Mesenchymal stem cell (in vitro differentiated cells and primary cell): ENCODE data around the gene ZNF740.

Experiments used
- DNase-seq: peaks from one replicate; pipeline ENCODE4 v3.0.0-alpha.2; 2013
- H2AFZ ChIP-seq: one replicate; pipeline ENCODE4 v1.6.1; 2013; ENCODE audit warnings: low read depth, mild to moderate bottlenecking, control low read depth, inconsistent platforms, low read length, moderate library complexity
- H2AK5ac ChIP-seq: 2 replicates; pipeline ENCODE4 v1.6.1; 2013; ENCODE audit warnings: low read length, moderate library complexity, mild to moderate bottlenecking, inconsistent platforms; ENCODE audit not compliant: severe bottlenecking
- H2BK120ac ChIP-seq: one replicate; pipeline ENCODE4 v1.6.1; 2013; ENCODE audit warnings: low read depth, mild to moderate bottlenecking, inconsistent platforms, low read length, moderate library complexity
- H2BK12ac ChIP-seq, 2 experiments: one replicate each; pipeline ENCODE4 v1.6.1; 2013; ENCODE audit warnings: inconsistent platforms in 2 of 2, low read length in 2 of 2, mild to moderate bottlenecking in 2 of 2, moderate library complexity in 2 of 2, control low read depth in 1 of 2
- H2BK15ac ChIP-seq: one replicate; pipeline ENCODE4 v1.6.1; 2013; ENCODE audit warnings: mild to moderate bottlenecking, low read depth, inconsistent platforms; ENCODE audit not compliant: poor library complexity, severe bottlenecking
- H2BK5ac ChIP-seq: 2 replicates; pipeline ENCODE4 v1.6.1; 2013; ENCODE audit warnings: low read depth, mild to moderate bottlenecking, low read length, control low read depth, inconsistent platforms; ENCODE audit not compliant: poor library complexity, severe bottlenecking
- H3K14ac ChIP-seq, 2 experiments: one replicate each; pipeline ENCODE4 v1.6.1; 2013; ENCODE audit warnings: inconsistent platforms in 2 of 2, low read length in 2 of 2, control low read depth in 1 of 2, mild to moderate bottlenecking in 1 of 2, moderate library complexity in 1 of 2
- H3K18ac ChIP-seq, 2 experiments: one replicate each; pipeline ENCODE4 v1.6.1; 2013; ENCODE audit warnings: inconsistent platforms in 2 of 2, low read length in 2 of 2, control low read depth in 1 of 2, low read depth in 1 of 2, mild to moderate bottlenecking in 1 of 2
- H3K23ac ChIP-seq, 2 experiments: one replicate each; pipeline ENCODE4 v1.6.1; 2013; ENCODE audit warnings: inconsistent platforms in 2 of 2, low read length in 2 of 2, mild to moderate bottlenecking in 2 of 2, moderate library complexity in 2 of 2, control low read depth in 1 of 2
- H3K27ac ChIP-seq: 2 replicates; pipeline ENCODE4 v1.5.1; 2013; ENCODE audit warnings: mild to moderate bottlenecking, moderate library complexity, low read length, control low read depth, inconsistent platforms; ENCODE audit not compliant: poor library complexity, severe bottlenecking
- H3K27me3 ChIP-seq, 2 experiments: 2 replicates each; pipeline versions ENCODE4 v1.6.1 to v1.7.0; 2013; ENCODE audit warnings: low read length in 2 of 2, mild to moderate bottlenecking in 2 of 2, moderate library complexity in 2 of 2, control low read depth in 1 of 2, inconsistent platforms in 1 of 2; ENCODE audit not compliant: control insufficient read depth in 1 of 2, insufficient read depth in 1 of 2
- H3K36me3 ChIP-seq, 2 experiments: 2 replicates each; pipeline versions ENCODE4 v1.6.1 to v1.7.0; 2013; ENCODE audit warnings: low read length in 2 of 2, control low read depth in 1 of 2, inconsistent platforms in 1 of 2, low read depth in 1 of 2, mild to moderate bottlenecking in 1 of 2; ENCODE audit not compliant: insufficient read depth in 2 of 2, control insufficient read depth in 1 of 2
- H3K4ac ChIP-seq, 2 experiments: one replicate each; pipeline ENCODE4 v1.6.1; 2013; ENCODE audit warnings: inconsistent platforms in 2 of 2, low read length in 2 of 2, mild to moderate bottlenecking in 2 of 2, moderate library complexity in 2 of 2, control low read depth in 1 of 2, low read depth in 1 of 2
- H3K4me1 ChIP-seq: 2 replicates; pipeline ENCODE4 v1.6.1; 2013; ENCODE audit warnings: low read depth, low read length, control low read depth; ENCODE audit not compliant: control insufficient read depth, insufficient read depth
- H3K4me2 ChIP-seq: 2 replicates; pipeline ENCODE4 v1.6.1; 2013; ENCODE audit warnings: low read length, mild to moderate bottlenecking, inconsistent platforms; ENCODE audit not compliant: poor library complexity, severe bottlenecking
- H3K4me3 ChIP-seq, 2 experiments: 2 replicates each; pipeline versions ENCODE4 v1.5.1 to v1.7.0; 2013; ENCODE audit warnings: low read length in 2 of 2, mild to moderate bottlenecking in 2 of 2, control low read depth in 1 of 2, low read depth in 1 of 2; ENCODE audit not compliant: insufficient read depth in 1 of 2
- H3K79me1 ChIP-seq: replicated peaks from 2 replicates; pipeline ENCODE4 v1.6.1; 2013; ENCODE audit warnings: mild to moderate bottlenecking, control low read depth, low read length, inconsistent platforms; ENCODE audit not compliant: poor library complexity, severe bottlenecking
- H3K9ac ChIP-seq: 2 replicates; pipeline ENCODE4 v1.7.0; 2013; ENCODE audit warnings: mild to moderate bottlenecking, low read length, moderate library complexity
- H3K9me3 ChIP-seq: 2 replicates; pipeline ENCODE4 v1.7.0; 2013; ENCODE audit warnings: mild to moderate bottlenecking, low read length; ENCODE audit not compliant: control insufficient read depth
- H4K8ac ChIP-seq: one replicate; pipeline ENCODE4 v1.6.1; 2013; ENCODE audit warnings: inconsistent platforms, mild to moderate bottlenecking, low read length, moderate library complexity
- H4K91ac ChIP-seq: one replicate; pipeline ENCODE4 v1.6.1; 2013; ENCODE audit warnings: mild to moderate bottlenecking, low read length, inconsistent platforms
- WGBS: methylation state at CpG from one replicate; pipeline ENCODE4 v1.1.7; 2013; ENCODE audit warnings: mixed read lengths; 5-methylcytosine and 5-hydroxymethylcytosine counted together

Gene ZNF740

GRCh38 chr12:53224061-53224896 lies 43.8 kb downstream of the ZNF740 start:
- Histone ChIP-seq H2BK120ac (no peak overlapping the region), H3K4me2 (no peak overlapping the region), H2BK15ac (peak overlapping the region; percentile 17), H3K36me3 (peaks cover 13% of the 10 kb centered on the region in 2 experiments), H3K27me3 (no peaks in the 10 kb centered on the region), H3K79me1 (no peaks in the 10 kb centered on the region), H3K4me1 (peaks cover 25% of the 10 kb centered on the region), H3K9ac (peak overlapping the region; percentile 76), H3K18ac (peak overlapping the region; percentile 86 to 88), H3K4me3 (no peak overlapping the region), H2BK5ac (no peak overlapping the region), H3K27ac (no peak overlapping the region), H3K4ac (peak overlapping the region in 1 of 2 experiments; percentile 94), H4K8ac (peak overlapping the region; percentile 79), H2AFZ (peak overlapping the region; percentile 1), H3K9me3 (no peaks in the 10 kb centered on the region), H3K23ac (peak overlapping the region in 1 of 2 experiments; percentile 5), H2BK12ac (peak overlapping the region; percentile 86 to 95), H4K91ac (peak overlapping the region; percentile 84), H3K14ac (peak overlapping the region in 1 of 2 experiments; percentile 80), H2AK5ac (peak overlapping the region; percentile 34)
- DNase-seq: peak; percentile 36
- 58% methylated on average over 11 of the region's 11 CpGs for WGBS

- Histone ChIP-seq H3K18ac (peak overlapping the region in 1 of 2 experiments; percentile 52), H3K23ac (no peak overlapping the region), H2BK15ac (peak overlapping the region; percentile 17), H2BK12ac (peak overlapping the region in 1 of 2 experiments; percentile 77), H3K4me2 (no peak overlapping the region), H2AK5ac (no peak overlapping the region), H4K8ac (peak overlapping the region; percentile 13), H4K91ac (peak overlapping the region; percentile 40), H2BK5ac (no peak overlapping the region), H2BK120ac (no peak overlapping the region), H3K4ac (no peak overlapping the region), H3K27ac (no peak overlapping the region), H3K9me3 (no peaks in the 10 kb centered on the region), H3K36me3 (peaks cover 13% of the 10 kb centered on the region in 2 experiments), H3K4me3 (no peak overlapping the region), H2AFZ (no peak overlapping the region), H3K14ac (peak overlapping the region in 1 of 2 experiments; percentile 44), H3K79me1 (no peaks in the 10 kb centered on the region), H3K9ac (peak overlapping the region; percentile 27), H3K27me3 (no peaks in the 10 kb centered on the region), H3K4me1 (peaks cover 23% of the 10 kb centered on the region)
- 89% methylated on average over 10 of the region's 10 CpGs for WGBS
- DNase-seq: no peak
Observed at GRCh38 chr12:53224897-53225634, 44.5 kb downstream of the ZNF740 start.

- H3K23ac ChIP-seq: no peak overlapping the region
- H4K8ac ChIP-seq: no peak overlapping the region
- WGBS: 93% methylated on average over 9 of the region's 10 CpGs
- H3K36me3 ChIP-seq: peaks cover 13 to 18% of the 10 kb centered on the region in 2 experiments
- DNase-seq: no peak
- peaks cover 30% of the 10 kb centered on the region for H3K4me1 ChIP-seq
- peaks cover 1% of the 10 kb centered on the region for H3K79me1 ChIP-seq
- H2BK15ac ChIP-seq: no peak overlapping the region
- no peak overlapping the region for H3K18ac ChIP-seq
- no peak overlapping the region for H3K4ac ChIP-seq
- no peak overlapping the region for H3K9ac ChIP-seq
- H2BK120ac ChIP-seq: no peak overlapping the region
- no peak overlapping the region for H3K4me2 ChIP-seq
- H3K14ac ChIP-seq: no peak overlapping the region
- no peak overlapping the region for H2BK12ac ChIP-seq
- no peak overlapping the region for H3K27ac ChIP-seq
- no peaks in the 10 kb centered on the region for H3K27me3 ChIP-seq
- no peak overlapping the region for H4K91ac ChIP-seq
- no peak overlapping the region for H2AFZ ChIP-seq
- H3K4me3 ChIP-seq: no peak overlapping the region
- no peak overlapping the region for H2BK5ac ChIP-seq
- no peaks in the 10 kb centered on the region for H3K9me3 ChIP-seq
- H2AK5ac ChIP-seq: no peak overlapping the region
Observed at GRCh38 chr12:53225635-53226424, 45.3 kb downstream of the ZNF740 start.
